Measurements from ENCODE around the gene CTNNA3. TPM values are rescaled to one million over a fixed set of nuclear protein-coding genes. Genes with fewer than 3 reads are reported as not detected.

CTNNA3 gene
- total RNA-seq, 1 experiment from 2014 or later = not detected

- DNase-seq (ENCODE audit: low read depth) = no peak
Observed at GRCh38 chr10:66246177-66246576, 1449.8 kb downstream of the CTNNA3 start.

DNA sequence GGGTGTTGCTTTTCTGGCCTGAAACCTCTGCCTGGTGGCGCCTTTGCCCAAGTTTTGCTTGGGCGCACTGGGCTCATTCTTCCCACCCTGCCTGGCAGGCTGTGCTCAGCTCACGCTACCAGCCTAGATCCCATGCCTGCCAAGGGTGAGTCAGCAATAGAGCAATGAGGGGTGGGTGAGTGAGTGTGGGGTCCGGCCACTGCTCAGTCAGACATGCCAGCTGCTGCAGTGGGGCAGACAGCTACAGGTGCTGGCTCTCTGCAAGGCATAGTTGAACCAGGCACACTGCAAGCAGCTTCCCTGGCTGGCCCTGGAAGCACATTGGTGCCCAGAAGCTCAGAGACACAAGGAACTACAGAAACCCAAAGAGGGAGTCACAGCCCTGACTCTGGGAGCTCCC, 1451.0 kb downstream of the CTNNA3 start:
- no peak for DNase-seq (ENCODE audit: low read depth)

- DNase-seq (ENCODE audit: low read depth) = no peak
Observed at GRCh38 chr10:66242885-66243284, 1453.1 kb downstream of the CTNNA3 start.

GRCh38 chr10:66239062-66239461, 1456.9 kb downstream of the CTNNA3 start:
- DNase-seq (ENCODE audit: low read depth) = no peak

GRCh38 chr10:66238343-66238742, 1457.7 kb downstream of the CTNNA3 start:
- DNase-seq (ENCODE audit: low read depth) = no peak

DNA sequence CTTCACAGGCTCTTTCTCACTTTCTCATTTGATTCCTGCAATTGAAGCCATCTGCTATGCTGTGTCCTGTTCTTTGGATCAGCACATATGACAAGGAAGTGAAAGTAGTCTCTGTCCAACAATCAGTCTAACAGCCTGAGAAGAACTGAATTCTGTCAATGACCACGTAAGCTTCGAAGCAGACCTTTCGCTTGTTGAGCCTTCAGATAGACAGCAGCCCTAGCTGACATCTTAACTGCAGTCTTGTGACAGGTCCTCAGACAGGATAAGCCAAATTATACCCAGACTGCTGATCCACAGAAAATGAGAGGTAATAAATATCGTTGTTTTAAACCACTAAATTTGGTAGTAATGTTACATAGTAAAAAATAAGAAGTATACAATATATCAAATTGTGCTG, 1461.1 kb downstream of the CTNNA3 start:
- no peak for DNase-seq (ENCODE audit: low read depth)

DNA sequence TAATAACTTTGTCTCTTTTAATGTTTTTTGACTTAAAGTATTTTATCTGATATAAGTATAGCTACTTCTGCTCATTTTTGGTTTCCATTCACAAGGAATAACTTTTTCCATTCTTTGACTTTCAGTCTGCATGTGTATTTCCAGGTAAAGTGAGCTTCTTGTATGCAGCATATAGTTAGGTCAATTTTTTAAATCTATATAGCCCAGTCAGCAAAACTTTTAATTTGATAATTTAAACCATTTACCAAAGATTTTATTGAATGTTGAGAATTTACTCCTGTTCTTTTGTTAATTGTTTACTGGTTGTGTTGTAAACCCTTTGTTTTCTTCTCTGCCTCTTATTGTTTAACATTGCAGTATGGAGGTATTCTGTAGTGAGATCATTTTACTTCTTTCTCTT, 1467.1 kb downstream of the CTNNA3 start:
- DNase-seq (ENCODE audit: low read depth) = no peak

GRCh38 chr10:66223656-66224055, 1472.3 kb downstream of the CTNNA3 start:
- no peak for DNase-seq (ENCODE audit: low read depth)

DNA sequence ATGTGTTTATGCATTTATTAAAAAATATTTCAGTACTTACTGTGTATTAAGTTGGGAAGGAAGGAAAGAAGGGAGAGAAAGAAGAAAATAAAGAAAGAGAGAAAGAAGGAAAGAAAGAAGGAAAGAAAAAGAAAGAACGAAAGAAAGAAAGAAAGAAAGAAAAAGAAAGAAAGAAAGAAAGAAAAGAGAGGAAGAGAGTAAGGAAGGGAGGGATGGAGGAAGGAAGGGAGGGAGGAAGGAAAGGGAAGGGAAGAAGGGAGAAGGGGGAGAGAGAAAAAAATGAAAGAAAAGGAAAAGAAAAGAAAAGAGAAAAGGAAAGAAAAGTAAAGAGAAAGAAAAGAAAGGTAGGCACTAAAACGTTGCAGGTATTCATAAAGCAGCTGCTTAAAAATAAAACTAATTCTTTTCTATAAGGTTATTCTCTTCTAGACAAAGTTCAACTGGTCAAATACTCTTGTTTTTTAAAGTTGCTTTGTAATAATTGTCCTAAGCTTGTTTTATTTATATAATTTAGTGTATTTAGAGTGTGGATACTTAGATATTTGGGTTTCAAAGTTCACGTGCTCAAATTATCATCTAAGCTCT, 1473.4 kb downstream of the CTNNA3 start:
- no peak for DNase-seq (ENCODE audit: low read depth)

GRCh38 chr10:66218981-66219587, 1476.9 kb downstream of the CTNNA3 start:
- DNase-seq (ENCODE audit: low read depth) = peak; percentile 11

DNA sequence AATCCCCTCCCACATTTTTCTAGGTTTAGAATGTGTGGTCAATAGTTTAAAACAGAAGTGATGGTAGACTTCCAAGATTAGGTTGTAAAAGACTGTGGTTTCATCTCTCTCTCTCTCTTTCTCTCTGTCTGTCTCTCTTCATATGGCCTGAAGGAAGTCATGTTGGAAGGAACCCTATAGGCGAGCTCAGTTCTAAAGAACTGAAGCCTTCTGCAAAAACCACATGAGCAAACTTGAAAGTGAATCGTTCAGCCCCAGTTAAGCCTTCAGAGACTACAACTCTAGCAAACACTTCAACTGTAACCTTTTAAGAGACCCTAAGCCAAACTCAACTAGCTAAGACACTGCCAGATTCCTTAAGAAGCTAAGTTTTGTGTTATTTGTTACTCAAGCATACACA, 1477.7 kb downstream of the CTNNA3 start:
- no peak for DNase-seq (ENCODE audit: low read depth)

GRCh38 chr10:66215920-66216319, 1480.1 kb downstream of the CTNNA3 start:
- no peak for DNase-seq (ENCODE audit: low read depth)

- peak; percentile 13 for DNase-seq (ENCODE audit: low read depth)
Observed at GRCh38 chr10:66214721-66215404, 1481.1 kb downstream of the CTNNA3 start.

- no peak for DNase-seq (ENCODE audit: low read depth)
Observed at GRCh38 chr10:66209025-66209424, 1487.0 kb downstream of the CTNNA3 start.

DNA sequence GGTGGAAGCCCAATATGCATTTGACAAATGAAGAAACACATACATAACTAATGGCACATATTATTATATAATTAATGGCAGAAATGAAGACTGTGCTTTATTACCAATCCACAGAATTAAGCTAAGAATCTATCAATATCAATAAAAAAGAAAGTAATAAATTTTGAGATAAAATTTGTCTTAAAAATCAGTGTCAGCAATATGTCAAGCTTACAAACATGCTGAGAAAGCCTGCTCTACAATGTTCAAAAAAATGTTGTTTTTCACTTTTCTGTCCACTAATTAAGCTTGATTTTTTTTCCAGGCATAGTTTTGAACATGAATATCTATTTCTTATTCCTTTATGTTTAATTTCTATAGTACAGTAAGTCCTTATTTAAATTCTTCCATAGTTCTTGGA, 1491.2 kb downstream of the CTNNA3 start:
- DNase-seq (ENCODE audit: low read depth) = no peak

DNA sequence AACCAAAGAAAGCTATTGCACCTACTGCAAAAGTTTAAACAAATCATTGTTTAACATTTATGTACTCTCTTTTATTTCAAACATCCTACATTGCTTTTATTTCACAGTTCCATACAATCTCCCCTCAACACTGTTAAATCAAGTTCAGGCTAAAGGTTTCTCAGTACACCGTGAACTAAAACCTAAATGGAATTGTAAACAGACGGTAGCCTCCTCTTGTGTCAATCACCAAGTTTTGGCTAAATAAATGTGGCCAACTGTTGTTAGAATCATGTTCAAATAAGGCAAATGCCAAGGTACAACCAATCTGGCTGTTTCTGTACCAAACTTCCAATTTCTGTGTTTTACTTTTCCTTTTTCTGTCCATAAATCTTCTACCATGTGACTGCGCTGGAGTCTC, 1493.9 kb downstream of the CTNNA3 start:
- no peak for DNase-seq (ENCODE audit: low read depth)

- no peak for DNase-seq (ENCODE audit: low read depth)
Observed at GRCh38 chr10:66192162-66192831, 1503.7 kb downstream of the CTNNA3 start.

GRCh38 chr10:66190413-66190812, 1505.6 kb downstream of the CTNNA3 start:
- no peak for DNase-seq (ENCODE audit: low read depth)

GRCh38 chr10:66189271-66189670, 1506.7 kb downstream of the CTNNA3 start:
- DNase-seq (ENCODE audit: low read depth) = no peak

DNA sequence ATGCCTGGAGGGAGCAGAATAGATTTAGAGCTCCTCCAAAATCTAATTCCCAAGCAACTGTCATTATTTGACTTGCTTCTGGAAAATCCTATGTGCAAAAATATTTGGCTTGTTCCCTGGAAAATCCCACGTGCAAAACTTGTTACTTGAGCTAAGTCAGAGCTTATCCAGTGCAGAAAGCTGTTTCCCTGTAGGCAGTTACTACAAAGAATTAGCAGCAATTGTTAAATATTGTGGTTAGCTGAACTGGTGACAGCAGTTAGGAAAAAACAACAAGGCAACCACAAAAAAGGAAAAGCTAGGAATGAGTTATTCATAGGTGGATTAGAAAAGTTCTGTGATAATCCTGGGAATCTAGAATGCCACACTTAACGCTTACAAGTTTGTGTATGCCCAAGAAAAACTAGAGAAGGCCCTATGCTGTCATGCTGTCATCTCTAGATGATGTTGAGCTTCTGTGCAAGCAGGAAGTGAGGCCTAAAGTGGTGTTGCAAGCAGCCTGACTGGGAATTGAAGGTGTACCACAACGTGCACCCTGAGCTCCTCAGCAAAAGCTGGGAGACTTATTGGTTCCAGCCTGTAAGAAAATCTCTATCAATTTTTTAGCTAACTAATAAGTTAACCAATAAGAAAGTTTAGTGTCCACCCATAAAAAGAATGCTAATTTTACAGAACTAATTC, 1508.8 kb downstream of the CTNNA3 start:
- peak; percentile 15 for DNase-seq (ENCODE audit: low read depth)

- DNase-seq (ENCODE audit: low read depth) = no peak
Observed at GRCh38 chr10:66183028-66183427, 1513.0 kb downstream of the CTNNA3 start.
